Neuronal stem cell (in vitro differentiated cells): ENCODE results near the gene EXOC1.

Experiments used
- DNase-seq: peaks from one replicate; pipeline ENCODE4 v3.0.0-alpha.2; 2013; ENCODE audit warnings: low spot score
- H2AFZ ChIP-seq: one replicate; pipeline ENCODE4 v1.6.1; 2013; ENCODE audit warnings: mild to moderate bottlenecking, low read length, inconsistent platforms
- H2AK5ac ChIP-seq: 2 replicates; pipeline ENCODE4 v1.6.1; 2013; ENCODE audit warnings: low read depth, mild to moderate bottlenecking, inconsistent platforms, low read length, moderate library complexity, mixed read lengths
- H2BK120ac ChIP-seq: 2 replicates; pipeline ENCODE4 v1.6.1; 2013; ENCODE audit warnings: low read depth, mild to moderate bottlenecking, inconsistent platforms, low read length, moderate library complexity, mixed read lengths
- H2BK12ac ChIP-seq: one replicate; pipeline ENCODE4 v1.6.1; 2013; ENCODE audit warnings: low read length, inconsistent platforms
- H2BK15ac ChIP-seq: 2 replicates; pipeline ENCODE4 v1.6.1; 2013; ENCODE audit warnings: mild to moderate bottlenecking, low read length, inconsistent platforms, mixed read lengths
- H2BK5ac ChIP-seq: one replicate; pipeline ENCODE4 v1.6.1; 2013; ENCODE audit warnings: inconsistent platforms, mild to moderate bottlenecking, low read length, moderate library complexity
- H3K14ac ChIP-seq: one replicate; pipeline ENCODE4 v1.6.1; 2013; ENCODE audit warnings: low read length, inconsistent platforms
- H3K18ac ChIP-seq: 2 replicates; pipeline ENCODE4 v1.6.1; 2013; ENCODE audit warnings: low read length, inconsistent platforms
- H3K23ac ChIP-seq: 2 replicates; pipeline ENCODE4 v1.6.1; 2013; ENCODE audit warnings: low read depth, mild to moderate bottlenecking, mixed read lengths, low read length, inconsistent platforms; ENCODE audit not compliant: poor library complexity
- H3K27ac ChIP-seq: replicated peaks from 3 replicates; pipeline ENCODE4 v1.5.1; 2013; ENCODE audit warnings: low read length, inconsistent platforms
- H3K27me3 ChIP-seq, 3 experiments: 2 replicates each; pipeline ENCODE4 v1.6.1; 2013; ENCODE audit warnings: low read length in 3 of 3, mild to moderate bottlenecking in 2 of 3, inconsistent platforms in 1 of 3, low read depth in 1 of 3, mixed read lengths in 1 of 3, moderate library complexity in 1 of 3; ENCODE audit not compliant: control insufficient read depth in 3 of 3, insufficient read depth in 3 of 3
- H3K36me3 ChIP-seq, 2 donors: replicated peaks in 1 of 2; 2 replicates each; pipeline ENCODE4 v1.6.1; 2013; ENCODE audit warnings: low read length in 2 of 2; ENCODE audit not compliant: control insufficient read depth in 2 of 2, insufficient read depth in 2 of 2
- H3K4ac ChIP-seq: 2 replicates; pipeline ENCODE4 v1.6.1; 2013; ENCODE audit warnings: inconsistent platforms, mild to moderate bottlenecking, low read length, moderate library complexity
- H3K4me1 ChIP-seq, 2 donors: 1 replicate in 1 of 2; 2 replicates in 1 of 2; pipeline ENCODE4 v1.6.1; 2013; ENCODE audit warnings: low read length in 2 of 2, low read depth in 1 of 2; ENCODE audit not compliant: control insufficient read depth in 2 of 2, insufficient read depth in 1 of 2
- H3K4me2 ChIP-seq: one replicate; pipeline ENCODE4 v1.6.1; 2013; ENCODE audit warnings: mild to moderate bottlenecking, low read length, inconsistent platforms; ENCODE audit not compliant: insufficient read depth, poor library complexity, severe bottlenecking
- H3K4me3 ChIP-seq, 2 donors: 2 replicates each; pipeline ENCODE4 v1.5.1; 2013; ENCODE audit warnings: low read length in 2 of 2, mild to moderate bottlenecking in 2 of 2, inconsistent platforms in 1 of 2, moderate library complexity in 1 of 2
- H3K79me1 ChIP-seq: one replicate; pipeline ENCODE4 v1.6.1; 2013; ENCODE audit warnings: low read depth, mild to moderate bottlenecking, inconsistent platforms, low read length, moderate library complexity
- H3K9ac ChIP-seq: one replicate; pipeline ENCODE4 v1.6.1; 2013; ENCODE audit warnings: mild to moderate bottlenecking, low read depth, low read length, inconsistent platforms; ENCODE audit not compliant: poor library complexity
- H3K9me3 ChIP-seq, 2 donors: replicated peaks in 1 of 2; 2 replicates each; pipeline versions ENCODE3 to v1.6.1; 2013; ENCODE audit warnings: low read length in 2 of 2, mild to moderate bottlenecking in 2 of 2, inconsistent platforms in 1 of 2, low read depth in 1 of 2, mixed read lengths in 1 of 2, moderate library complexity in 1 of 2; ENCODE audit not compliant: control insufficient read depth in 2 of 2, insufficient read depth in 1 of 2
- H4K8ac ChIP-seq: one replicate; pipeline ENCODE4 v1.6.1; 2013; ENCODE audit warnings: low read depth, mild to moderate bottlenecking, inconsistent platforms, low read length, moderate library complexity
- H4K91ac ChIP-seq: one replicate; pipeline ENCODE4 v1.6.1; 2013; ENCODE audit warnings: low read length, low read depth, mild to moderate bottlenecking, inconsistent platforms; ENCODE audit not compliant: poor library complexity
- WGBS, 2 donors: extraction: QIAGEN DNeasy Blood & Tissue Kit; methylation state at CpG; one replicate each; pipeline ENCODE4 v1.1.7; 2013; ENCODE audit warnings: missing lambda C conversion rate in 2 of 2, mixed read lengths in 1 of 2; ENCODE audit not compliant: insufficient read length in 2 of 2, insufficient replicate concordance in 1 of 2; ENCODE audit errors: extremely low coverage in 2 of 2; 5-methylcytosine and 5-hydroxymethylcytosine counted together

EXOC1 gene

DNA sequence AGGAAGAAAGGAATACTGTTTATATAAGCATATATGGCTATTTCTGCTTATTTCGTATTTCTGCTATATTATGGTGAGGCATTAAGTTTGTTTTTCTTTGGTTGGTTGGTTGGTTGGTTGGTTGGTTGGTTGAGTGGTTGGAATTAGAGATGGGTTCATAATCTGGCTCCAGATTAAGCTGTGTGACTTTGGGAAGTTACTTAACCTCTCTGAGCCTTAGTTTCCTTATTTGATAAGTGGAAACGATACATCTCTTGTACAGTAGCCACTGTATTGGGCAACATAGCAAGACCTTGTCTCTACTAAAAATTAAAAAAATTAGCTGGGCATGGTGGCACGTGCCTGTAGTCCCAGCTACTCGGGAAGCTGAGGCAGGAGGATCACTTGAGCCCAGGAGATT is 49.2 kb downstream of the EXOC1 start:
- no peak overlapping the region for H2AK5ac ChIP-seq
- H2BK120ac ChIP-seq, result no peak overlapping the region
- H3K23ac ChIP-seq, result no peak overlapping the region
- no peak overlapping the region for H2BK15ac ChIP-seq
- no peak overlapping the region for H2BK5ac ChIP-seq
- no peaks in the 10 kb centered on the region for H3K27me3 ChIP-seq
- no peak overlapping the region for H2AFZ ChIP-seq
- no peak overlapping the region for H2BK12ac ChIP-seq
- H3K79me1 ChIP-seq, result no peaks in the 10 kb centered on the region
- H3K4ac ChIP-seq, result no peak overlapping the region
- H3K4me2 ChIP-seq, result no peak overlapping the region
- H3K4me3 ChIP-seq, result no peak overlapping the region
- no peak overlapping the region for H3K18ac ChIP-seq
- H4K91ac ChIP-seq, result no peak overlapping the region
- no peak overlapping the region for H3K9ac ChIP-seq
- H3K27ac ChIP-seq, result no peak overlapping the region
- no peaks in the 10 kb centered on the region for H3K4me1 ChIP-seq
- no peak overlapping the region for H4K8ac ChIP-seq
- no peaks in the 10 kb centered on the region for H3K9me3 ChIP-seq
- WGBS, 2 donors, result no CpG with 5 or more reads among the region's 4 CpGs
- peaks cover 0 to 81% of the 10 kb centered on the region in 2 donors for H3K36me3 ChIP-seq
- no peak overlapping the region for H3K14ac ChIP-seq
- DNase-seq, result no peak

DNA sequence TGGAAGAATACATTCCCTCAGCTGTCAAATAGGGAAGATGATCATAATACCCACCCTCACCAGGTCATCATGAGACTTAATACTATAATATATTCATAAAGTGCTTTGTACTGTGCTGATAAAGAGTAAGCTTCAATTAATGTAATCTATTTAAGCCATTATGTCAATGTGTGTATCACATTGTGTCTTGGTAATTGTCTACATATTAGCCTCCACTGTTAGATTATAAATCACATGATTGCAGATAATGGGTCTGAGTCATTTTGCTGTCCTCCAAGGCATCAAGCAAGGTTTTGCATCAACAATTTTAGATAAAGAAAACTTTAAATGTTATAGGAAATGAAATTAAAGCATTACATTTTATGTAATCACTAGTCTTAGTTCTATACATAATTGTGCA is 50.1 kb downstream of the EXOC1 start:
- Histone ChIP-seq H4K8ac (no peak overlapping the region), H3K9ac (no peak overlapping the region), H3K4ac (no peak overlapping the region), H2BK120ac (no peak overlapping the region), H3K27me3 (no peaks in the 10 kb centered on the region), H4K91ac (no peak overlapping the region), H2BK5ac (no peak overlapping the region), H3K27ac (no peak overlapping the region), H3K23ac (no peak overlapping the region), H3K9me3 (no peaks in the 10 kb centered on the region), H3K79me1 (no peaks in the 10 kb centered on the region), H2AFZ (no peak overlapping the region), H2BK15ac (no peak overlapping the region), H3K4me3 (no peak overlapping the region), H2BK12ac (no peak overlapping the region), H2AK5ac (no peak overlapping the region), H3K18ac (no peak overlapping the region), H3K4me1 (no peaks in the 10 kb centered on the region), H3K14ac (no peak overlapping the region), H3K4me2 (no peak overlapping the region), H3K36me3 (peaks cover 0 to 72% of the 10 kb centered on the region in 2 donors)
- DNase-seq, result no peak

DNA sequence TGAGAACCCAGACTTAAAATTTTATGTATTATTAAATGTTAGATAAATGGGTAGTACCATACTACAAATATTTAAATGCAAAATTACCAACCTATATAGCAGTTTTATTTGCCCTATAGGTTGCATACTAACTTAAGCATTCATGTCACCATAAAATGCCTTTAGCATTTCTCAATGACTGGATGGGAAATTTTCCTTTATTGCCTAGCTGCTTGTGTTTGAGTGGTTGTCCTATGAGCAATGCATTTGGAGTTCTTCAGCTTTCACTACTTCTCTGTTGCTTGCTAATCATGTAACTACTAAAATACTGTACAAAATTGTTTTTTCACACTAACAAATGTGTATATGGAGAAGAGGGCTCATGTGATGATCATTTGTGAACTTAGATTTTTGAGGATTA is 51.1 kb downstream of the EXOC1 start:
- Histone ChIP-seq H2AK5ac (no peak overlapping the region), H2BK5ac (no peak overlapping the region), H2AFZ (no peak overlapping the region), H3K4me1 (no peaks in the 10 kb centered on the region), H3K27ac (no peak overlapping the region), H3K36me3 (peaks cover 0 to 63% of the 10 kb centered on the region in 2 donors), H3K9ac (no peak overlapping the region), H3K4me2 (no peak overlapping the region), H3K4ac (no peak overlapping the region), H3K79me1 (no peaks in the 10 kb centered on the region), H4K8ac (no peak overlapping the region), H3K14ac (no peak overlapping the region), H3K9me3 (no peaks in the 10 kb centered on the region), H2BK15ac (no peak overlapping the region), H4K91ac (no peak overlapping the region), H2BK12ac (no peak overlapping the region), H2BK120ac (no peak overlapping the region), H3K4me3 (no peak overlapping the region), H3K23ac (no peak overlapping the region), H3K18ac (no peak overlapping the region), H3K27me3 (no peaks in the 10 kb centered on the region)
- no peak for DNase-seq

DNA sequence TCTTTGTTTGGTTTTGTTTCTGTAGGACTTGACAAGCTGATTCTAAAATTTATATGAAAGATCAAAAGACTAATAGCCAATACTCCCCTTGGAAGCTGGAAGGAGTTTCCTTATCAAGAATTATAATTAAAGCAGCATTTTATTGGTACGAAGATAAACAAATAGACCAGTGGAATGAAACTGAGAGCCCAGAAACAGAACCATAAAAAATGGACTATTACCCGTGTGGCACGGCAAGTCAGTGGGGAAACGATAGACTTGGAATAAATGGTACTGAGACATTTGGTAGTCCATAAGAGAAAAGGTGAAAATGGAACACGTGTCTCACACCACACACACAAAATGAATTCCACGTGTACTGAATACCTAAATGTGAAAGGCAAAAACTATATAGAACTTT is 52.9 kb downstream of the EXOC1 start:
- Histone ChIP-seq H2BK120ac (no peak overlapping the region), H3K4me1 (no peaks in the 10 kb centered on the region), H3K4me2 (no peak overlapping the region), H3K4ac (no peak overlapping the region), H3K79me1 (no peaks in the 10 kb centered on the region), H4K8ac (no peak overlapping the region), H3K18ac (no peak overlapping the region), H2BK5ac (no peak overlapping the region), H3K9ac (no peak overlapping the region), H3K9me3 (no peaks in the 10 kb centered on the region), H4K91ac (no peak overlapping the region), H2AFZ (no peak overlapping the region), H3K36me3 (peaks cover 0 to 45% of the 10 kb centered on the region in 2 donors), H2AK5ac (no peak overlapping the region), H3K27me3 (no peaks in the 10 kb centered on the region), H3K4me3 (no peak overlapping the region), H2BK12ac (no peak overlapping the region), H2BK15ac (no peak overlapping the region), H3K27ac (no peak overlapping the region), H3K14ac (no peak overlapping the region), H3K23ac (no peak overlapping the region)
- WGBS, 2 donors, result no CpG with 5 or more reads among the region's 6 CpGs
- DNase-seq, result no peak
